KG1 (cell line): ENCODE measurements around the gene CCDC40.

Experiments
- DNase-seq: peaks from one replicate; lab custom pipeline; 2025; lab: John Stamatoyannopoulos, UW

Gene CCDC40

DNA sequence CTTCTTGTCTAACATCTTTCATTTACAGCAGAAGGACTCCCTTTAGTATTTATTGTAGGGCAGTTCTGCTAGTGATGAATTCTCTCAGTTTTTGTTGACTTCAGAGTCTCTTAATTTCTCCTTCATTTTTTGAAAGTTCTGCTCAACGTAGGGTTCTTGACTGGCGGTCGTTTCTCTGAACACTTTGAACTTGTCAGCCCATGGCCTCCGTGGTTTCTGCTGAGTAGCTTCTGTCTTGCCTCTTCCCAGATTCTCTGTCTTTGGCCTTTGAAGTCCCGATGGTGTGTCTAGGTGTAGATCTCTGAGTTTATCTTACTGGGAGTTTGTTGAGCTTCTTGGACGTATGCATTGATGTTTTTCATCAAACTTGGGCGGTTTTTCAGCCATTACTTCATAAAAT lies 78.3 kb downstream of the CCDC40 start:
- DNase-seq, result no peak

DNA sequence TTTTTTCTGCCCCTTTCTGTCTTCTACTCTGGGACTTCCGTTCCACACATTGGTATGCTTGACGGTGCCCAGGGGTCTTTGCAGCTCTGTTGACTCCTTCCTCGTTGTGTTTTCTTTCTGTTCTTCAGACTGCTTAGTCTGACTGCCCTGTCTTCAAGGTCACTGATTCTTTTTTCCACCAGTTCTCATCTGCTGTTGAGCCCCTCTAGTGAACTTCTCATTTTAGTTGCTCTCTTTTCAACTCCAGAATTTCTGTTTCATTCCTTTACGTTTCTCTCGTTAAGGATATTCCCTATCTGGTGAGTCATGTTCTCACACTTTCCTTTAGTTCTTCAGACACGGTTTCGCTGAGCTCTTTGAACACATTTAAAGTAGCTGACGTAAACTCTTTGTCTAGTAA lies 78.7 kb downstream of the CCDC40 start:
- no peak for DNase-seq

DNA sequence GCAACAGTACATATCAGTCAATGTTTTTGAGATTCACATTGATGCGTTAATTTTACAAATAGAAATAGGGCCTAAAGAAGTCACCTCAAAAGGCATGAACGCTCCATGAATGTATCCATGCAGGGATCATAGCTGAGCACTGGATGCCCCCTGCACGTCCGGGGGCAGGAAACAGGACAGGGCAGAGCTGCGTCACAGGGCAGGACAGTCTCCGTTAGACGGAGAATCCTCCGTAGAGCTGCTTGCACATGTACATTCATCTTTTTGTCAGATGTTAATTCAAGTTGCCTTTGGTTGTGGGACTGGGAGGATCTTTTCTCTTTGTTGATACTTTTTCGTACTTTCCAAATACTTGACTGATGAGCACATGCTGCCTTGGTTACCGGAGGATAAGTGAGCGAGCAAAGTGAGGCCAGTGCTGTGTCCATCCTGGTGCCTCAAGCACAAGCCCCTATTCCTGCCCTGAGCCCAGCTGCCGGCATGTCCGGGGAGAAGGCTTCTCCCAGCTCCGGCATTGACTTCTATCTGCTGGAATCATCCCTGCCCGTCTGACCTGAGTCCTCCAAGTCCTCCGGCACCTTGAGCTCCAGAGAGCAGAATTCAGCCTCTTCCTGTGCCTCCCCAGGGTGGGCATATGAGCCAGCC lies 80.0 kb downstream of the CCDC40 start:
- DNase-seq, result no peak

DNA sequence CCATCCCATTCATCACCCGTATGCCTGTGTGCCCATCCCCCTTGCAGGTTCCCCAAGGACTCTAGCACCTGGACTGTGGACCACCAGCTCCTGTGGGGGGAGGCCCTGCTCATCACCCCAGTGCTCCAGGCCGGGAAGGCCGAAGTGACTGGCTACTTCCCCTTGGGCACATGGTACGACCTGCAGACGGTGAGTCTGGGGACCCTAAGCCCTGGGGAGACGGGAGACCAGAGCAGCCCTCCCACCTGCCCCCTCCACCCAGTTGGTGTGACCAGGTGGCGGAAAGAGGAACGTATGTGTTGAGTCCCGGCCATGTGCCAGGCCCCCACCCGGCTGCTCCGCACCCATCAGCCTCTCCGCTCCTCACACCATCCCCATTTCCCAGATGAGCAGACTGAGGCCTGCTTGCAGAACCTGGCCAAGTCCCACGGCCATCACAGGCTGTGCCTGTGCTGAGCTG lies 80.5 kb downstream of the CCDC40 start:
- no peak for DNase-seq

DNA sequence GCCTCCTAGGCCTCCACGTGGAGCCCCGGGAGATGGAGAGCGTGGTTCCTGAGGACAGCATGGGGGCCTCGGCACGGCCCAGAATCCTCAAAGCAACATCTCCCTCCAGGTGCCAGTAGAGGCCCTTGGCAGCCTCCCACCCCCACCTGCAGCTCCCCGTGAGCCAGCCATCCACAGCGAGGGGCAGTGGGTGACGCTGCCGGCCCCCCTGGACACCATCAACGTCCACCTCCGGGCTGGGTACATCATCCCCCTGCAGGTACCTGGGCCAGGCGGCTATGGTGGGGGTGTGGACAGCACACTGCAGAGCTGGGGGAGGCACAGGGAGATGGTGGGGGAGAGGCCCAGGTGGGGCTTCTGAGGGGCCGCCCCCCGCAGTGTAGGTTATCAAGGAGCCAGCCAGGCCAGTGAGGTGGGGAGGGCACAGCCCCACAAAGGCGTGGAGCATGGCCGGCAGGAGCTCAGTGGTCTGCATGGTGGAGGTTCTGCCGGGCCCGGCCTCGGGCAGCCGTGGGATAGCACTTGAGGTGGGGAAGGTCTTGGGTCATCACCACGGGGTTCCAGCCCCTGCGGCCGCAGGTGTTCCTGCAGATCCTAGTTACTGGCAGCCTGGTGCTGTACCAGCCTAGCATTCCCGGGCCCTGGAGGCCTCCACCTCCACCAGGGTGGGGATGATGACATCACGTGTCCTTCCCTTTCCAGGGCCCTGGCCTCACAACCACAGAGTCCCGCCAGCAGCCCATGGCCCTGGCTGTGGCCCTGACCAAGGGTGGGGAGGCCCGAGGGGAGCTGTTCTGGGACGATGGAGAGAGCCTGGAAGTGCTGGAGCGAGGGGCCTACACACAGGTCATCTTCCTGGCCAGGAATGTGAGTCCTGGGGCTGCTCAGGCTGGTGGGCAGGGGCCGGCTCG lies 81.3 kb downstream of the CCDC40 start:
- DNase-seq, result no peak

DNA sequence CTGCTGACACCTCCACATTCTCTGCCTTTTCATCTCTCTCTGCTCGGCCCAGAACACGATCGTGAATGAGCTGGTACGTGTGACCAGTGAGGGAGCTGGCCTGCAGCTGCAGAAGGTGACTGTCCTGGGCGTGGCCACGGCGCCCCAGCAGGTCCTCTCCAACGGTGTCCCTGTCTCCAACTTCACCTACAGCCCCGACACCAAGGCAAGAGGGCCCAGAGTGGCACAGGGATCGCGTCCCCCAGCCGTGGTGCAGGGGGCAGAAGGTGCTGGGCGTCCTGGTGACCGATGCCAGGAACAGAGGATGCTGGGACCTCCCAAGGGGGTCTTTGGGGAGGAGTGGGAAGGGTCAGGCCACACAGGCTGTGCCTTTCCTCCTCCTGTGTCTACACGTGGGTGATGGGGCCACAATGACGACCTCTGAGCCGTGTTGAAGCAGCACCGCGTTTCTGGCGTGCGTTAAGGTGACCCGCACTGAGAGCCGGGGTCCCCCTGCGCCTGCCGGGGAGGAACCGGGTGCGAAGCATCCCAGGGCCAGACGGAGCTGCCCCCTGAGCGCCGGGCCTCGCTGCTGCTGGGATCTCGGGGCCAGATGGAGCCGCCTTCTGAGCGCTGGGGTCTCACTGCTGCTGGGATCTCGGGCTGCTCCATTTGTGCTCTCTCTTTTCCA lies 82.3 kb downstream of the CCDC40 start:
- no peak for DNase-seq

DNA sequence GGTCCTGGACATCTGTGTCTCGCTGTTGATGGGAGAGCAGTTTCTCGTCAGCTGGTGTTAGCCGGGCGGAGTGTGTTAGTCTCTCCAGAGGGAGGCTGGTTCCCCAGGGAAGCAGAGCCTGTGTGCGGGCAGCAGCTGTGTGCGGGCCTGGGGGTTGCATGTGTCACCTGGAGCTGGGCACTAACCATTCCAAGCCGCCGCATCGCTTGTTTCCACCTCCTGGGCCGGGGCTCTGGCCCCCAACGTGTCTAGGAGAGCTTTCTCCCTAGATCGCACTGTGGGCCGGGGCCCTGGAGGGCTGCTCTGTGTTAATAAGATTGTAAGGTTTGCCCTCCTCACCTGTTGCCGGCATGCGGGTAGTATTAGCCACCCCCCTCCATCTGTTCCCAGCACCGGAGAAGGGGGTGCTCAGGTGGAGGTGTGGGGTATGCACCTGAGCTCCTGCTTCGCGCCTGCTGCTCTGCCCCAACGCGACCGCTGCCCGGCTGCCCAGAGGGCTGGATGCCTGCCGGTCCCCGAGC lies 82.9 kb downstream of the CCDC40 start:
- DNase-seq, result no peak

DNA sequence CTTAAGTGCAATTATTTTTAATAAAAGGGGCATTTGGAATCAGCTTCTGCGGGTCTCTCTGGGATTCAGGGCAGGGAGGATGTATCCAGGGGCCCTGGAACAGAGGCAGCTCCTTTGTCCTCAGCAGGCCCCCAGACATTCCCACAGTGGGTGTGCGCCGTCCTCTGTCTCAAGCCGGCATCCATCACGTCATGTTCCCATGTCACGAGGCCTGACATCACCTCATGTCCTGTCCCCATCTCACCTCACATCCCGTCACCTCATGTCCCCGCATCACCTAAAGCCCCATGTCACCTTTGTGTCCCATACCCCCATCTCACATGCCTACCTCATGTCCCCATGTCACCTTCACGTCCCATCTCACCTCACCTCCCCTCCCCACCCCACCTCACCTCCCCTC lies 83.4 kb downstream of the CCDC40 start:
- no peak for DNase-seq

DNA sequence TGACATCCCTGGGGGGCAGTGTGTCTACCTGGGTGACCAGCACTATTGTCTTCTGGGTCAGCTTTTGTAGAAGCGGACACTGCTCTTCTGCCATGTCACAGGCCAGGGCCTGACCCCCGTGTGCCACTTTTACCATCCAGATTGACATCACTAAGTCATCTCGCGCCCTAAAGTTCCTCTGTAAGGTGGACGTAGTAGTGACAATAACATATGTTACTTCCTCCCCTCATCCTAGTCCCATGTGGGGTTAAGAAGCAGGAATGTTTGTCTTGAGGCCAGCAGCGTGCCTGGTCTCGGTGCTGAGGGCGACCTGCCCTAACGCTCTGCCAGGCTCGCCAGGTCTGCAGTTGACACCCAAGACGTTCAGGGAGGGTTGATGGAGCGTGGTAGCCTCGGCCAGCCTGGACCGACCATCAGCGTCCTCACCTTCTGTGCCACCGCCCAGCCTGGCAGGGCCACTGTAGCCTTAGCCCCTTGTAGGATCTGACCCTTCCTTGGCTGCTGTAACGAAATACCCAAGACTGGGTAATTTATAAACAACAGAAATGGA lies 85.7 kb downstream of the CCDC40 start:
- DNase-seq, result no peak

DNA sequence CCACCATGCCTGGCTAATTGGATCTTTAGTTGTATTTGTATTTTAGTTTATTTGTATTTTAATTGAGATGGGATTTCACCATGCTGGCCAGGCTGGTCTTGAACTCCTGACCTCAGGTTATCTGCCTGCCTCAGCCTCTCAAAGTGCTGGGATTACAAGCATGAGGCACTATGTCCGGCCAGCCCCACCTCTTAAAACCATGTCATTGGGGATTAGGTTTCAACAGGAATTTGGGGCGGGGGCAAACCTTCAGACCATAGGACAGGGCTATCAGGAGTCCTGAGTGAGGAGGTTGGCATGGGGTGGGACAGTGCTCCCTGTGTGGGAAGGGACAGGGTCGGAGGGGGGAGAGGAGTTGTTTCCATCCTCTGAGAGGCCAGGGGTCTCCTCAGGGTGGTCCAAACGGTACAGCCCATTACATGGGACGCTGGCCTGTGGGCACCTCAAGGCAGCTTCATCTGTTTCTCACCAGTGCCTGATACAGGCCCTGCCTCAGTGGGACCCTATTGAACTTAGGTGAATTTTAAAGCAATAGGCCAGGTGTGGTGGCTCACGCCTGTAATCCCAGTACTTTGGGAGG lies 86.6 kb downstream of the CCDC40 start:
- no peak for DNase-seq

DNA sequence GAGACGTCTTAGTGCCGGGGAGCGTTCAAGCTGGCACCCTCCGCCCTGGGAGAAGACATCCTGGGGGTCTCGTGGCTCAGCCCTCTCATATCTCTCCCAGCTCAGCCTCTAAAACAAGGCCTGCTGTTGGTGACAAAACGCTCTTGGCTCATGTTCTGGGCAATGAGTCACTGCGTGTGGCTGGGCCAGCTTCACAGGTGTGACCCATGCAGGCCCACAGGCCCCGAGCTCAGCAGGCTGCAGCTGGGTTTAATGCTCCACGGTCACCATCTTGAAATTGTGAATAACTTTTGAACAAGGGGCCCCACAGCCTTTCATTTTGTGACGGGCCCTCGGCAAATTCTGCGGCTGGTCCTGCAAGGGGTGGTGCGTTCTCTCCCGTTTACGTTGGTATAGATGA lies 87.3 kb downstream of the CCDC40 start:
- DNase-seq, result no peak

DNA sequence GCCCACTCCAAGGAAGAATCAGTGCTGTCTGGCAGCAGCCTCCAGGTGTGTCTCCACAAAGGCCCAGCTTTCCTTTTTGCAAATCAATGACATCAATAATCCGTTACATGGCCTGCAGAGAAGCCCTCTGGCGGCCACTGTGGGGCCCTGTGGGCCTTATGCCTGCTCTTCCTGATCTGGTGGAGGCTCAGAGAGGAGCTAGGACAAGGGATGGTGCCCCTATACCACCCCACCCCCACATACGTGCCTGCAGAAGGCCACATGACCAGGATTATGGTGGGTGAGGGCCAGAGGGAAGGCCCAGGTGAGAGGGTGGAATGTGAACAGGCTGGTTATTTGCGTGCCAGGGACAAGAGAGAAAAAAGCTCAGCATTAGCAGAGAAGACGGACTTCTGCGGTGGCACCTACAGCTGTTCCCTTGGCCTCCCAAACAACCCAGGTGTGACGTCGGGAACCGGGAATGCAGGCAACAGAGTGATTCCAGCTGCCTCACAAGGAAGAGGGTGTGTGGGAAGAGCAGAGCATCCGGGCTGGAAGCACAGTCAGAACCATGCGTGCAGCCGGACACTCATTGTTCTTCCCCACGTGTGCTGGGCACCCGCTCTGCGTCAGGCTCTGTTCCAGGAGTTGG lies 88.0 kb downstream of the CCDC40 start:
- no peak for DNase-seq

DNA sequence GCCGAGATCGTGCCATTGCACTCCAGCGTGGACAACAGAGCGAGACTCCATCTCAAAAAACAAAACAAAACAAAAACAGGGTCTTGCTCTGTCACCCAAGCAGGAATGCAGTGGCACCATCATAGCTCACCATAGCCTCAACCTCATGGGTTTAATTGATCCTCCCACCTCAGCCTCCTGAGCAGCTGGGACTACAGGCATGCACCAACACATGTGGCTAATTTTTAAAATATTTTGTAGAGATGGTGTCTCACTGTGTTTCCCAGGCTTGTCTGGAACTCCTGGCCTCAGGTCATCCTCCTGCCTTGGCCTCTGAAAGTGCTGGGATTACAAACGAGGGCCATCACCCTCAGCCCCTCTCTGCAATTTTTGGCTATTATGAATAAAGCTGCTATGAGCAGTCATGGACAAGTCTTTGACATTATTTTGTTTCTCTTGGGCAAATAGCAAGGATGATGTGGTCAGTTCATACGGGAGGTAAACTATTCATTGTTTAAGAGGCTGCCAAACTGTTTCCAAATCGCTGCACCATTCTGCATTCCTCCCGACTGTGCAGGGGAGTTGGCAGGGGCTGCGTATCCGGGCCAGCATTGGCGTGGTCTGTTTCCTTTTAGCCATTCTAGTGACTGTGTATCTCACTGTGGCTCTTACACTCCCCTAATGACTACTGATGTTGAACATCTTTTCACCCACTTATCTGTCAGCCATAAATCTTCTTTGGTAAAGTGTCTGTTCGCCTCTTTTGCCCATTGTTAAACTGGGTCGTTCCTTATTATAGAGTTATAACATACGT lies 89.4 kb downstream of the CCDC40 start:
- no peak for DNase-seq

DNA sequence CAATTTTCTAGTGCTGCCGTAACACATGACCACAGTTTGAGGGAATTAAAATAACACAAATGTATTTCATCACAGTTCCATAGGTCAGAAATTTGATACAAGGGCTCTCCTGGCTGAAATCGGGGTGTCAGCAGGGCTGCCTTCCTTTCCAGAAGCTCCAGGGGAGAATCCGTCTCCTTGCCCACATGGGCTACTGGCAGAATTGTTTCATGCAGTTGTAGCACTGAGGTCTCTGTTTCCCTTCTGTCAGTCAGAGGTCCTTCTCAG lies 89.9 kb downstream of the CCDC40 start:
- DNase-seq, result no peak

DNA sequence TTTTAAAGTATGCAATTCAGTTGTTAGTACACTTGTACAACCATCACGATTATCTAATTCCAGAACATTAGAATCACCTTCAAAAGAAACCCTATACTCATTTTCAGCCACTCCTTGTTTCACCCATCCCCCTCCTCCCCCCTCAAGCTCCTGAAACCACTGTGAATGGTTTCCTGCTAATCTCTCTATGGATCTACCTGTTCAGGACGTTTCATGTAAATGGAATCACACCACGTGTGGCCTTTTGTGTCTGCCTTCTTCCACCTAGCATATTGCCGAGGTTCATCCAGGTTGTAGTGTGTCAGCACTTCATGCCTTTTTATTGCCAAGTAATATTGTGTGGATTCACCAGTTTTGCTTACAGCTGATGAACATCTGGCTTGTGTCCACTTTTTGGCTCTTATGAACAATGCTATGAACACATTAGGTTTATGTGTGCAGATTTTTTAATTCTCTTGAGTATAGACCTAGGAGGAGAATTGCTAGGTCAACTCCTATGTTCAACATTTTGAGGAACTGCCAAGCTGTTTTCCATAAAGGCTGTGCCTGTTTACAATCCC lies 92.6 kb downstream of the CCDC40 start:
- no peak for DNase-seq

DNA sequence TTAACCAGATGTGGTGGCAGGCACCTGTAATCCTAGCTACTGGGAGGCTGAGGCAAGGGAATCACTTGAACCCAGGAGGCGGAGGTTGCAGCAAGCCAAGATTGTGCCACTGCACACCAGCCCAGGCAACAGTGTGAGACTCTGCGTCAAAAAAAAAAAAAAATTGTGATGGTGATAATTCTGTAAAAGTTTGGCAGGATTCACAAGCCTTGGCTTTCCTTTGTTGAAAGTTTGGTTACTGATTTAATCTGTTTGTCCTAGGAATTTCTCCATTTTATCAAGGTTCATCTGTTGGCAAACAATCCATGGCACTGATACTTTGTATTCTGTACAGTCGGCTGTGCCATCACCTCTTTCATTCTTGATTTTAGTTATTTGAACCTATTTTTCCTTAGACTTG lies 94.5 kb downstream of the CCDC40 start:
- DNase-seq, result no peak

DNA sequence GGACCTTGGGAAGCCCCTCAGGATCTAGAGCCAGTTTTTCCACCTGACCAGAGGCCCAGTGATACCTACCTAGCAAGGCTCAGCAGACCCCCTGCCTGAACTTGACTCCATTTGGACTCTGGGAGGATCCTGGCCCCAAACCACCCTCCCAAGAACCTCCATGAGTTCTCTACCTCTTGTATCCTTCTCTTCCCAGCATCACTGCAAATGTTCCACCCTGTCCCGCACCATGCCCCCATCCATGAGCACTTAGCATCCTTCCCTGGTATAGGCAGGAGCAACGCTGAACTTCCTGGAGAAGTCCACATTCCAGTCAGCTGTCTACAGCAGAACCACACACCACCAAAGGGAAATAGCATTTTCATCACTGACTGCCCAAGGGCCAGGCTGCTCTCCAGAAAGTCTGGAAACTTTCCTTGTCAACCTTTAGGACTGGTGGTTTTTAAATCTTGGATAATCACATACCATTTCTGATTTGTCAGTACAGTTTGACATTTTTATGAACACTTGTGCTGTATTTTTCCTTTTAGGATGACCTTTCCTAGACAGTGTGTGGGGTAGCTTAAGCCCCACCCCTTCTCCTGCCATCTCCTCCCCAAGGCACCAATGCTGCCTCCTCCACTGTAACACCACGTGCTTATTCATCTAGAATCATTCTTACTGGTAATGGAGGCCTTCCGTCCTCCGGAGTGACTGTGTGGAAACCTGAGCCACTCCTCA lies 96.6 kb downstream of the CCDC40 start:
- DNase-seq, result no peak

DNA sequence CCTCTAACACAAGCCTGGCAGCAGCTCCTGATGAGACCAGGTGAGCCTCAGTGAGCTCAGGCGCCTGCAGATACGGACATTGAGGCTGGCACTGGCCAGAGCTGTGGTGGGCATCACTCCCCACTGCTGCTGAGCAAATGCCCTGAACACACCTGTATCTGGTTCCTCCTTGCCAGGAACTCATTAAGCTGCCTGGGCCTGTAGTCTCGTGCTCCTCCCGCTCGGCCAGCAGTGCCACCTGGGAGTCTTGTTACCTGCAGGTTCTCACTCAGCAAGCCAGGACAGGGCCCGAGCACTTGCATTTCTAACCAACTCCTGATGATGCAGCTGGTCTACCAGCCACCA lies 97.2 kb downstream of the CCDC40 start:
- DNase-seq, result no peak

DNA sequence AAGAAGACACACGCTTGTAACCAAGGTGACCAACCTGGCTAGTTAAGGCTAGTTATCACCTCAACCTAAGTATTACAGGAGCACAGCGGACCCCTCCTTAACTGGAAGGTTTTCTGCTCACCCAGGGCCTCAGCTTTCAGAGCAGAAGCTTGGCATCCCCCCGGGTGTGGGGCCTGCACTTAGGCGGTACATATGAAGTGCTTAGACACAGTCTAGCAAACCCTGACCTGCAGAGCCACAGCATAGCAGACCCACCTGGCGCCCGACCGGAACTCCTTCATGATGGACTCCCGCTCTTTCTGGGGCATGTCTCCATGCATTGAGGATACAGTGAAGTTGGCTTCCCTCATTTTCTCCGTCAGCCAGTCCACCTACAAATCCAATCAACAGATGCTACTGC lies 100.7 kb downstream of the CCDC40 start:
- no peak for DNase-seq

DNA sequence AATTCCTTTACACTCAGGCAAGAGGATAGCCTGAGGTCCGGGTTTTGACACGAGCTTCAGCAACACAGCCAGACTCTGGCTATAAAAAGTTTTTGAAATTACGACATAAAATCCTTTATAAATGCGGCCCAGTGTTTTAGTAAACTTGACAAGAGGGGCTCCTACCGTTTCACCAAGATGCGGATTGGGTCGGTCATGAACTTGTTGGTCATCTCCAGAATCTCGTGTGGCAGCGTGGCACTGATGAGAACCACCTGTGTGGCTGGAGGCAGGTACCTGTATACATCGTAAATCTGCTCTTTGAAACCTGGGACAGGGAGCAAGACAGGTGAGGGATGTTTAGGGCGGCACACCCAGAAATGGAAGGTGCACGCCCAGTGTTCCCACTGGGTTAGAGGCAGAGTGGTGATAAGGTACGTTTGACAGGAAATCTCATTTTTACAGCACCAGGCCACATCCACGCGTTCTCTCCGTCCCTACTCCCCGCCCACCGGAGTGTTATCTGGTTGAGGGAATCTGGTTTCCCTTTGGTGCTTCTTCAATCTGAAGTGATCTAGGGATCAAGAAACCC lies 102.5 kb downstream of the CCDC40 start:
- no peak for DNase-seq
